ENCODE results near the gene FGF3.
"Not testable (repeated sequence)": the region's sequence is repeated elsewhere in the genome, so short reads cannot be mapped to it uniquely, and the experiment has no call there.

FGF3 gene

GRCh38 chr11:69773626-69774353, 45.4 kb downstream of the FGF3 start:
- DNase-seq (ENCODE audit: low spot score) = no peak
- FAIRE-seq = no peak

- no peak for FAIRE-seq
- DNase-seq (ENCODE audit: low spot score) = no peak
Observed at GRCh38 chr11:69771466-69771865, 47.8 kb downstream of the FGF3 start.

GRCh38 chr11:69770540-69770939, 48.7 kb downstream of the FGF3 start:
- DNase-seq (ENCODE audit: low spot score) (no peak), FAIRE-seq (no peak)

GRCh38 chr11:69765498-69765995, 53.7 kb downstream of the FGF3 start:
- FAIRE-seq = no peak
- no peak for DNase-seq (ENCODE audit: low spot score)

- not testable (repeated sequence) for DNase-seq (ENCODE audit: low spot score); FAIRE-seq
Observed at GRCh38 chr11:69764918-69765317, 54.3 kb downstream of the FGF3 start.

GRCh38 chr11:69760319-69760718, 58.9 kb downstream of the FGF3 start:
- FAIRE-seq (no peak), DNase-seq (ENCODE audit: low spot score) (no peak)
